MM.1S (cell line): ENCODE data around the gene MMP11.

ENCODE experiments used
- DNase-seq: peaks from one replicate; pipeline ENCODE4 v3.0.0-alpha.2; 2015
- H2AFZ ChIP-seq: fragments of 300-600 bp; sonication (generic); 2 replicates; pipeline ENCODE4 v1.6.0; 2016; ENCODE audit warnings: antibody characterized with exemption, low read length
- H3F3A ChIP-seq: fragments of 300-600 bp; sonication (generic); 2 replicates; pipeline ENCODE4 v1.6.1; 2016; ENCODE audit warnings: mild to moderate bottlenecking, antibody characterized with exemption, low read length, moderate library complexity, mixed read lengths; ENCODE audit not compliant: insufficient read depth
- H3K27ac ChIP-seq: fragments of 300-600 bp; sonication (generic); 2 replicates; pipeline ENCODE4 v1.5.1; 2016; ENCODE audit warnings: mild to moderate bottlenecking, low read length
- H3K27me3 ChIP-seq: fragments of 300-600 bp; sonication (generic); replicated peaks from 2 replicates; pipeline ENCODE4 v1.6.0; 2016; ENCODE audit warnings: low read length; ENCODE audit not compliant: insufficient read depth
- H3K36me3 ChIP-seq: fragments of 300-600 bp; sonication (generic); replicated peaks from 2 replicates; pipeline ENCODE4 v1.6.1; 2016; ENCODE audit warnings: mild to moderate bottlenecking, low read length, mixed read lengths; ENCODE audit not compliant: insufficient read depth
- H3K4me1 ChIP-seq: fragments of 300-600 bp; sonication (generic); 2 replicates; pipeline ENCODE4 v1.6.1; 2016; ENCODE audit warnings: low read length, mixed read lengths
- H3K4me2 ChIP-seq: fragments of 300-600 bp; sonication (generic); 2 replicates; pipeline ENCODE4 v1.6.0; 2016; ENCODE audit warnings: low read depth, low read length
- H3K4me3 ChIP-seq: fragments of 300-600 bp; sonication (generic); 2 replicates; pipeline ENCODE4 v1.5.1; 2016; ENCODE audit warnings: low read length, mixed read lengths
- H3K79me2 ChIP-seq: fragments of 300-600 bp; sonication (generic); 2 replicates; pipeline ENCODE4 v1.6.1; 2016; ENCODE audit warnings: mixed run types, low read length, mixed read lengths
- H3K9ac ChIP-seq: fragments of 300-600 bp; sonication (generic); 2 replicates; pipeline ENCODE4 v1.6.1; 2016; ENCODE audit warnings: low read length, mixed read lengths
- H3K9me2 ChIP-seq: fragments of 300-600 bp; sonication (generic); replicated peaks from 2 replicates; pipeline ENCODE4 v1.6.1; 2016; ENCODE audit warnings: mild to moderate bottlenecking, low read length, mixed read lengths; ENCODE audit not compliant: insufficient read depth
- H3K9me3 ChIP-seq: fragments of 300-600 bp; sonication (generic); replicated peaks from 2 replicates; pipeline ENCODE4 v1.6.1; 2016; ENCODE audit warnings: mild to moderate bottlenecking, low read length, mixed read lengths; ENCODE audit not compliant: insufficient read depth
- H4K20me1 ChIP-seq: fragments of 300-600 bp; sonication (generic); 2 replicates; pipeline ENCODE4 v1.6.1; 2016; ENCODE audit warnings: mild to moderate bottlenecking, low read length, moderate library complexity, mixed read lengths; ENCODE audit not compliant: insufficient read depth
- EZH2 ChIP-seq: fragments of 300-600 bp; sonication (generic); optimal IDR thresholded peaks from 2 replicates; pipeline ENCODE3; 2017; ENCODE audit warnings: low read depth, mild to moderate bottlenecking, antibody characterized with exemption, low read length, mixed read lengths
- EZH2phosphoT487 ChIP-seq: fragments of 300-600 bp; sonication (generic); IDR thresholded peaks from 2 replicates; pipeline ENCODE4 v1.6.1; 2018; ENCODE audit warnings: antibody characterized with exemption, low read length
- TF ChIP-seq, protein P1 (sequence below): fragments of 300-600 bp; sonication (generic); IDR thresholded peaks from 2 replicates; pipeline ENCODE4 v1.5.1; 2016; ENCODE audit warnings: antibody characterized with exemption, low read length, mixed read lengths

The MMP11 gene

DNA sequence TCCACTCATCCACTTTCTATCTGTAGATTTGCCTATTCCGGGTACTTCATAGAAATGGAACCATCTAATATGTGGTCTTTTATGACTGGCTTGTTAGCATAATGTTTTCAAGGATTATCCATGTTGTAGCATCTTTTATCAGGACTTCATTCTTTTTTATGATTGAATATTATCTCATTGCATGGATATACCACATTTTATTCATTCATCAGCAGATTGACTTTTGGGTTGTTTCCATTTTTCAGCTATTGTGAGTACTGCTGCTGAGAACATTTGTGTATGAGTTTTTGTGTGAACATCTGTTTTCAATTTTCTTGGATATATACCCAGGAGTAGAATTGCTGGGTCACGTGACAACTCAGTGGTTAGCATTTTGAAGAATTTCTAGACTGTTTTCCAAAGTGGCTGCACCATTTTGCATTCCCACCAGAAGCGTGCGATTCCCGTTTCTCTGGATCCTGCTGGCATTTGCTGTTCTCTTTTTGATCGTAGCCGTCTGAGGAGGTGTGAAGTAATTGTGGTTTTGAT, 57.3 kb downstream of the MMP11 start:
- Histone ChIP-seq H2AFZ (no peak overlapping the region), H3K9ac (no peak overlapping the region), H3F3A (no peaks in the 10 kb centered on the region), H3K4me2 (no peak overlapping the region), H3K4me1 (peaks cover 6% of the 10 kb centered on the region; the same call in 1 of the 2 replicates), H3K9me3 (no peaks in the 10 kb centered on the region), H3K4me3 (no peak overlapping the region), H3K27me3 (no peaks in the 10 kb centered on the region), H3K36me3 (peaks cover 6% of the 10 kb centered on the region; the same call in 1 of the 2 replicates), H4K20me1 (no peaks in the 10 kb centered on the region), H3K9me2 (no peaks in the 10 kb centered on the region), H3K79me2 (peaks cover 43% of the 10 kb centered on the region), H3K27ac (no peak overlapping the region)
- no peak for DNase-seq
- TF ChIP-seq EZH2 (no peak), EZH2phosphoT487 (no peak)
- TF ChIP-seq, protein P1, sequence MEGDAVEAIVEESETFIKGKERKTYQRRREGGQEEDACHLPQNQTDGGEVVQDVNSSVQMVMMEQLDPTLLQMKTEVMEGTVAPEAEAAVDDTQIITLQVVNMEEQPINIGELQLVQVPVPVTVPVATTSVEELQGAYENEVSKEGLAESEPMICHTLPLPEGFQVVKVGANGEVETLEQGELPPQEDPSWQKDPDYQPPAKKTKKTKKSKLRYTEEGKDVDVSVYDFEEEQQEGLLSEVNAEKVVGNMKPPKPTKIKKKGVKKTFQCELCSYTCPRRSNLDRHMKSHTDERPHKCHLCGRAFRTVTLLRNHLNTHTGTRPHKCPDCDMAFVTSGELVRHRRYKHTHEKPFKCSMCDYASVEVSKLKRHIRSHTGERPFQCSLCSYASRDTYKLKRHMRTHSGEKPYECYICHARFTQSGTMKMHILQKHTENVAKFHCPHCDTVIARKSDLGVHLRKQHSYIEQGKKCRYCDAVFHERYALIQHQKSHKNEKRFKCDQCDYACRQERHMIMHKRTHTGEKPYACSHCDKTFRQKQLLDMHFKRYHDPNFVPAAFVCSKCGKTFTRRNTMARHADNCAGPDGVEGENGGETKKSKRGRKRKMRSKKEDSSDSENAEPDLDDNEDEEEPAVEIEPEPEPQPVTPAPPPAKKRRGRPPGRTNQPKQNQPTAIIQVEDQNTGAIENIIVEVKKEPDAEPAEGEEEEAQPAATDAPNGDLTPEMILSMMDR, result no peak

GRCh38 chr22:23831261-23831660, 58.6 kb downstream of the MMP11 start:
- no peak overlapping the region for H3K4me2 ChIP-seq
- peaks cover 6% of the 10 kb centered on the region for H3K4me1 ChIP-seq
- TF ChIP-seq EZH2 (no peak), EZH2phosphoT487 (no peak)
- TF ChIP-seq, protein P1, result no peak
- H3K79me2 ChIP-seq, result peaks cover 56% of the 10 kb centered on the region
- H3F3A ChIP-seq, result peaks cover 7% of the 10 kb centered on the region
- H3K9me2 ChIP-seq, result no peaks in the 10 kb centered on the region
- no peak for DNase-seq
- no peak overlapping the region for H3K27ac ChIP-seq
- H3K9ac ChIP-seq, result no peak overlapping the region
- no peaks in the 10 kb centered on the region for H3K27me3 ChIP-seq
- no peaks in the 10 kb centered on the region for H4K20me1 ChIP-seq
- H2AFZ ChIP-seq, result no peak overlapping the region
- 0 out of 2 replicates have a peak, but pooled peaks cover 3% of the 10 kb centered on the region for H3K36me3 ChIP-seq
- H3K4me3 ChIP-seq, result no peak overlapping the region
- no peaks in the 10 kb centered on the region for H3K9me3 ChIP-seq

GRCh38 chr22:23831781-23832180, 59.1 kb downstream of the MMP11 start:
- H3K79me2 ChIP-seq, result peaks cover 61% of the 10 kb centered on the region
- H3K27me3 ChIP-seq, result no peaks in the 10 kb centered on the region
- no peak overlapping the region for H3K4me2 ChIP-seq
- no peak overlapping the region for H3K4me3 ChIP-seq
- H3K4me1 ChIP-seq, result peaks cover 12% of the 10 kb centered on the region
- TF ChIP-seq, protein P1, result no peak
- TF ChIP-seq EZH2phosphoT487 (no peak), EZH2 (no peak)
- H2AFZ ChIP-seq, result no peak overlapping the region
- H3K9ac ChIP-seq, result no peak overlapping the region
- H3K9me2 ChIP-seq, result no peaks in the 10 kb centered on the region
- H3K9me3 ChIP-seq, result no peaks in the 10 kb centered on the region
- no peaks in the 10 kb centered on the region for H4K20me1 ChIP-seq
- 0 out of 2 replicates have a peak, but pooled peaks cover 3% of the 10 kb centered on the region for H3K36me3 ChIP-seq
- H3K27ac ChIP-seq, result no peak overlapping the region
- DNase-seq, result no peak
- H3F3A ChIP-seq, result peaks cover 12% of the 10 kb centered on the region
